Adipocyte (in vitro differentiated cells): ENCODE measurements around the gene GREM2.

Source experiments
- DNase-seq: peaks from one replicate; pipeline ENCODE4 v3.0.0-alpha.2; 2015; ENCODE audit warnings: low read depth
- H3K27me3 ChIP-seq: replicated peaks from 2 replicates; pipeline ENCODE4 v1.7.0; 2013; ENCODE audit warnings: mild to moderate bottlenecking, low read length, moderate library complexity; ENCODE audit not compliant: control insufficient read depth, insufficient read depth
- H3K36me3 ChIP-seq: 2 replicates; pipeline ENCODE4 v1.7.0; 2013; ENCODE audit warnings: low read length, mild to moderate bottlenecking, moderate library complexity; ENCODE audit not compliant: control insufficient read depth, insufficient read depth, severe bottlenecking
- H3K4me1 ChIP-seq: 2 replicates; pipeline ENCODE4 v1.7.0; 2013; ENCODE audit warnings: mild to moderate bottlenecking, low read length, moderate library complexity; ENCODE audit not compliant: control insufficient read depth, insufficient read depth
- H3K4me3 ChIP-seq: 2 replicates; pipeline ENCODE4 v1.7.0; 2013; ENCODE audit warnings: mild to moderate bottlenecking, low read length, moderate library complexity
- H3K9ac ChIP-seq: 2 replicates; pipeline ENCODE4 v1.7.0; 2013; ENCODE audit warnings: mild to moderate bottlenecking, low read length, moderate library complexity
- H3K9me3 ChIP-seq: 2 replicates; pipeline ENCODE4 v1.7.0; 2013; ENCODE audit warnings: mild to moderate bottlenecking, low read length, moderate library complexity; ENCODE audit not compliant: control insufficient read depth

Gene GREM2

DNA sequence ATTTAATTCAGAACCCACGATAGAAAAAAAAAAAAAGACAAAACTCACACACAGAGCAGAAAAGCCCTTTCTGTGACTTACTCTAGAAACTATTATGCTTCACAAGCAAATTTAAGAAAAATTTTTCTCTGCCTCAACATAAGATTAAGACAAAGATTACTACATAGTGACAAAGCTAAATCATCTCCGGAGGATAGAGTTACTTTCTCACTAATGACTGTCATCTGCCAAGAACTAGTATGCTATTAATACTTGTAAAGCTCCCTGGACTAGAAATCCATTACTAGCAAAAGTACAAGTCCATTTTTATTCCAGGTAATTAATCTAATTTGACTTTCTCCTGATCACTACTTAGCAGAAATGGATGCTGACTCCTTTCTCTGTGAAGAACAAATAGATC is 25.9 kb downstream of the GREM2 start:
- H3K4me3 ChIP-seq, result no peak overlapping the region
- H3K9ac ChIP-seq, result no peak overlapping the region
- no peaks in the 10 kb centered on the region for H3K27me3 ChIP-seq
- H3K9me3 ChIP-seq, result no peaks in the 10 kb centered on the region
- H3K36me3 ChIP-seq, result no peaks in the 10 kb centered on the region
- DNase-seq, result no peak
- H3K4me1 ChIP-seq, result peaks cover 17% of the 10 kb centered on the region

DNA sequence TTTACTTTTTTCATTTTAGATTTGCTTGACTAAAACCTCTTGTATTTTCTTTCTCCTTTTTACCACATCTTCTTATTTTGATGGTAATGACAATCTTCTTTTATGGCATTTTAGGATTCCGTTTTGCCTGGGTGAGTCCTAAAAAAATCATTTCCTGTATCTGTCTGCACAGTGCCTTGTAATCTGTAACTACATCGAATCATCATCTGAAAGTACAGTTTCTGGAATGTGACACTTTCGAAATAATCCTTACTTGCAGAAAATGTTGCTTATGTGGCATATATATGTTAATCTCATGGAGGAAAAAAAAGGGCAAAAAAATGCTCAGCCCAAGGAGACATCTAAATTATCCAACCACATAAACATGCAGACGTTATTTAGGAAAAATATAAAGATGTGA is 29.0 kb downstream of the GREM2 start:
- H3K27me3 ChIP-seq, result no peaks in the 10 kb centered on the region
- peak overlapping the region; percentile 29 for H3K9ac ChIP-seq
- peak overlapping the region; percentile 66 for H3K4me3 ChIP-seq
- no peaks in the 10 kb centered on the region for H3K36me3 ChIP-seq
- no peaks in the 10 kb centered on the region for H3K9me3 ChIP-seq
- DNase-seq, result peak; percentile 40
- H3K4me1 ChIP-seq, result peaks cover 17% of the 10 kb centered on the region

DNA sequence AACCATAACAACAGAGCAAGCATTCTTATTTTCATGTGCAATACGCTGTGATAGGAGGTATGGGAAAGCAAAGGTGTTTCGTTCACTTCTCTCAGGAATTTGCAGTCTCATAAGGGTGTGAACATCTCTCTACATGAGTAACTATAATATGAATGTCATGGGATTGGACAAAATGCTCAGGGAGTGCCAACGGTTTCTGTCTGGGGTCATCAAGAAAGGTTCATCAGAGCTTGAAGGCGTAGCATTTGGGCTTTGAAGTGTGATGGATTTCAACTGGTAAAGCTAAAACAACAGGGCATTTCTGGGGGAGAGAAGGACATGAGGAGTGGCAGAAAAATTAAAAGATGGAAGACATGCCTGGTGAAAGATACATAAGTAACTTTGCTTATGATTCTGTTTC is 32.4 kb downstream of the GREM2 start:
- DNase-seq, result no peak
- Histone ChIP-seq H3K4me1 (peaks cover 18% of the 10 kb centered on the region), H3K27me3 (no peaks in the 10 kb centered on the region), H3K4me3 (no peak overlapping the region), H3K9ac (no peak overlapping the region), H3K9me3 (no peaks in the 10 kb centered on the region), H3K36me3 (no peaks in the 10 kb centered on the region)

DNA sequence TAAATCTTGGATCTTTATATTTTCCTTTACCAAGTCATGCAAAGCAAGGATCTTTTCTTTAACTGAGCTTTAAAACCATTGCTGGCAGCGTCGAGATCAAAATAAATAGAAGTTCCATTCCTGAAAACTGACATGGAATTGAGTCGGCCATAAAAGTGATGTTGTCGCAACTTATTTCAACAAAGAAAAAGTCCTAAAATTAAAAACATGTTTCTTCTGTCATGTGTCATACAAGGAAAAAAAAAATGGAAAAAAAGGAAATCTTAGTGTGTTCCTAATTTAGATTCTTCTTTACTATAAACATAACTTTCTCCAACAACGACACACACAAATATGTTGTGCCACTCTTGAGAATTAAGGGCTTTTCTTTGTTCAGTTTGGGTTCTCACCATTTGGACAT is 34.9 kb downstream of the GREM2 start:
- DNase-seq, result peak; percentile 34
- no peaks in the 10 kb centered on the region for H3K9me3 ChIP-seq
- peaks cover 12% of the 10 kb centered on the region for H3K4me1 ChIP-seq
- no peaks in the 10 kb centered on the region for H3K36me3 ChIP-seq
- peak overlapping the region; percentile 89 for H3K9ac ChIP-seq
- peak overlapping the region; percentile 86 for H3K4me3 ChIP-seq
- no peaks in the 10 kb centered on the region for H3K27me3 ChIP-seq

DNA sequence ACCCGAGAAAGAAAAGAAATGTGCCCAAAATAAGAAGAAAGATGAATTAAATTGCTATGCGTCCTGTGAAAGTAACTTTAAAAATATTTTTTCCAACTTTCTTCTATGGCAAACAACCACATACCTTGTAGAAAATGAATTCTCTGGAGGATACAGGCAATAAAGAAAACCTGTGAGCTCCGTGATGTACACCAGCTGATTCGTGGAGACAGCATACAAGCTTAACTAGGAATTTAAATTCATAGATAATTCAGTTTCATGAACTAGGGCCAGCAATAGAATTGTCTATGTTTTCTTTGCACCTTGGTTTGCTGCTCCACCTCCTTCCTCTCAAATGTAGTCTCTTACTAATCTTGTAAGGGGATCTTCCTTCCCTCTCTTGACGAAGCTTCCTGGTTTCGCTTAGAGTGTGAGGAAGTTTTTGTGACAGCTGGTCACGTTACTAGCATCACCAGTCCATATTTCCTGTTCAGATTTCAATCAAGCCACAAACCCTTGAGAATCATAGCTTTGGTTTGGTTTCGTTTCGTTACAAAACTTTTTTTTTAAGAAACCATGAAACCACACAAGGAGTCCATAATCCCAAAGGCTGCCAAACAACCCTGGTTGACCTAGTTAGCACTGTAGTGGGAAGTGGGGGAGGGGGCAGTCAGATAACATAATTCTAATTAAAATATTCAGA is 35.8 kb downstream of the GREM2 start:
- peak overlapping the region; percentile 86 for H3K4me3 ChIP-seq
- no peaks in the 10 kb centered on the region for H3K9me3 ChIP-seq
- H3K4me1 ChIP-seq, result peaks cover 12% of the 10 kb centered on the region
- H3K27me3 ChIP-seq, result no peaks in the 10 kb centered on the region
- H3K36me3 ChIP-seq, result no peaks in the 10 kb centered on the region
- H3K9ac ChIP-seq, result peak overlapping the region; percentile 89
- DNase-seq, result peak; percentile 66

DNA sequence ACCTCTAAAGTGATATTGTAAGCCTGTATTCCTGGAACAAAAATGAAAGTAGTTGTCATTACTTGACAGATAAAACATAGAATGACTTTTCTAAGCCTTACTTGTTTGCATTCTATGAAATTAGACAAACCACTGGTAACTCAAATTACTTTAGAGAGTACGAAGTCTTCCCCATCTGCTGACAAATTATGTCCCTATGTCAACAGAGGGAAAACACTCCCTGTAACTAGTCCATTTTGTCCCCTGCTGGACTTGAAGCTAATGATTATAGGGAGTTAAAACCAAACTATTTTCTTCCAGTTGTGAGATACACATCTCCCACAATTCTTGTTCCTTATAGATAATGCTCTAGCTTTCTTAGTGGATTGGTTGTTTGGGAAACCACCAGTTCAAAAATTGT is 39.6 kb downstream of the GREM2 start:
- peaks cover 7% of the 10 kb centered on the region for H3K4me1 ChIP-seq
- no peaks in the 10 kb centered on the region for H3K9me3 ChIP-seq
- no peak for DNase-seq
- no peak overlapping the region for H3K4me3 ChIP-seq
- no peaks in the 10 kb centered on the region for H3K36me3 ChIP-seq
- no peaks in the 10 kb centered on the region for H3K27me3 ChIP-seq
- H3K9ac ChIP-seq, result no peak overlapping the region

DNA sequence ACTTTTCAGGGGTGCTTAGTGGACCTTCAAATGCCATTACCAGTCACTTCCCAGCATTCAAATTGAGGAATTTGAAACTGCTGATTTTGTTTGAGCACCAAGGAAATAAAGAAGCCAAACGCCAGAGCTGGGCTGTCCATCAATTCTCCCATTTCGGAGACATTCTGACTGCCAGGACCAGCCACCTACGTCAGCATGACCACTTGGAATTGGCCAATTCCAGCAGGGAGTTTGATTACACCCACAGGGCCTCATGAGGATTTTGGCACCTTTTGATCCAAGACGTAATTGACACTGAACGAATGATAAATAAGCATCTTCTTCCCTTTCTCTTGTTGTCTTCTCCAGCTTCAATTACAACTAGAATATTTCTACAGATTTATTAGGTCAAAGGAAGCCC is 40.2 kb downstream of the GREM2 start:
- no peaks in the 10 kb centered on the region for H3K27me3 ChIP-seq
- peaks cover 1% of the 10 kb centered on the region for H3K4me1 ChIP-seq
- H3K36me3 ChIP-seq, result no peaks in the 10 kb centered on the region
- no peak for DNase-seq
- H3K4me3 ChIP-seq, result no peak overlapping the region
- H3K9ac ChIP-seq, result no peak overlapping the region
- H3K9me3 ChIP-seq, result no peaks in the 10 kb centered on the region

DNA sequence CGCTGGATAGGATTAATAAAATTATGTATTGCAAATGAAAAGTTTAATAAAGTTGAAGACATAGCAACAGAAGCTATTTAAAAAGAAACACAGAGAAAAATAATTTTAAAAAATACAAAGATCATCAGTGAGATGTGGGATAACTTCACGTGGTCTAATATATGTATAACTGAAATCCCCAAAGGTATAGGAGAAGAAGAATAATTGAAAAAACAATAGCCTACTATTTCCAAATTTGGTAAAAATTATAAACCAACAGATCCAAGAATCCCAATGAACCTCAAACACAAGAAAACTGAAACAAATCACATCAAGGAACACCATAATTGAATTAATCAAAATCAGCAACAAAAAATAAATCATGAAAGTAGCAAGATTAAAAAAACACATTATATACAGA is 44.9 kb downstream of the GREM2 start:
- Histone ChIP-seq H3K4me1 (peaks cover 3% of the 10 kb centered on the region), H3K4me3 (no peak overlapping the region), H3K9ac (no peak overlapping the region), H3K27me3 (no peaks in the 10 kb centered on the region), H3K9me3 (no peaks in the 10 kb centered on the region), H3K36me3 (peaks cover 4% of the 10 kb centered on the region)
- DNase-seq, result no peak

DNA sequence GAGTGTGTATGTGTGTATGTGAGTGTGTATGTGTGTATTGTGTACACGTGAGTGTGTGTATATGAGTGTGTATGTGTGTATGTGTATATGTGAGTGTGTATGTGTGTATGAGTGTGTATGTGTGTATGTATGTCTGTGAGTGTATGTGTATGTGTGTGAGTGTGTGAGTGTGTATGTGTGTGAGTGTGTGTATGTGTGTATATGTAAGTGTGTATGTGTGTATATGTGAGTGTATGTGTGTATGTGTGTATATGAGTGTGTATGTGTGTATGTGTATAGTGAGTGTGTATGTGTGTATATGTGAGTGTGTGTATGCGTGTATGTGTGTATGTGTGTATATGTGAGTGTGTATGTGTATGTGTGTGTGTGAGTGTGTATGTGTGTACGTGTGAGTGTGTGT is 49.2 kb downstream of the GREM2 start:
- DNase-seq, result no peak
- no peak overlapping the region for H3K9ac ChIP-seq
- H3K4me3 ChIP-seq, result no peak overlapping the region
- peaks cover 4% of the 10 kb centered on the region for H3K36me3 ChIP-seq
- H3K27me3 ChIP-seq, result no peaks in the 10 kb centered on the region
- H3K4me1 ChIP-seq, result peaks cover 12% of the 10 kb centered on the region
- peaks cover 2% of the 10 kb centered on the region for H3K9me3 ChIP-seq

DNA sequence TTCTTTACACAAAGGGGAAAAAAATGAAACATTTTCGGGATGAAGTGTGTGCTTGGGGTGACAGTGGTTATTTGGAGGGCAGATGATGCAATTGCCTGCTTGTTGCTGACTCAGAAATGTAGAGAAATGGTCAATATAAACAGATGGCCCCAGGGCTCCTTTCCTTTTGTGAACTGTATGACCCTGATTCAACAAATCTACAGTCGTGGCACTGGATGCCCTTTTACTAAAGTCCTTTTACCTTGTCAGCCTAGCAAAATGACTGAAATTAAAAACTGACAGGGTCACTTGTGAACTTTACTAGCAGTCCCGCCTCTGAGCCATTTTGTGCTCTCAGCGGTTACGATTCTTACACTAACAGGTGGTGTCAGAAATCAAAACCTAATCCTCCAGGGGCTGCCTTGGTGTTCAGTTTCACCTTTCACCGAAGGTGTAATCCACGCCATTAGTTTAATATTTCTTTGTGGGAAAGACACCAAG is 49.8 kb downstream of the GREM2 start:
- Histone ChIP-seq H3K9ac (no peak overlapping the region), H3K4me3 (peak overlapping the region; percentile 32), H3K4me1 (peaks cover 12% of the 10 kb centered on the region), H3K9me3 (peaks cover 2% of the 10 kb centered on the region), H3K36me3 (peaks cover 4% of the 10 kb centered on the region), H3K27me3 (no peaks in the 10 kb centered on the region)
- DNase-seq, result peak; percentile 32

DNA sequence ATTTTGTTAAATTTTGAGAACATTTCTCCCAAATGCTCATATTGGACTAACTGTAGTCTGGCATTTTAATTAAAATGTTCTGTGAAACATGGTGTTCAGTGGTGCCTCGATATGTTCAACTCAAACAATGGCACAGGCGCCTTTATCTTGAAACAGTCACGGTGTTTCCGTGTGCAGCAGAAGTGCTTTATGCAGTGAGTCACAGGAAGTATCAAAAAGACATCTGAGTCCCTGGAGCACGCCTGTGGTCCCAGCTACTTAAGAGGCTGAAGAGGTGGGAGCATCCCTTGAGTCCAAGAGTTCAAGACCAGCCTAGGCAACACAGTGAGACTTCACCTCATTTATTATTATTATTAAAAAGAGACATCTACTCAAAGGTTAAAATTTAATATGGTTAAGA is 52.2 kb downstream of the GREM2 start:
- peaks cover 30% of the 10 kb centered on the region for H3K4me1 ChIP-seq
- no peak for DNase-seq
- no peaks in the 10 kb centered on the region for H3K27me3 ChIP-seq
- no peak overlapping the region for H3K4me3 ChIP-seq
- H3K9me3 ChIP-seq, result peaks cover 2% of the 10 kb centered on the region
- H3K36me3 ChIP-seq, result peaks cover 1% of the 10 kb centered on the region
- no peak overlapping the region for H3K9ac ChIP-seq

DNA sequence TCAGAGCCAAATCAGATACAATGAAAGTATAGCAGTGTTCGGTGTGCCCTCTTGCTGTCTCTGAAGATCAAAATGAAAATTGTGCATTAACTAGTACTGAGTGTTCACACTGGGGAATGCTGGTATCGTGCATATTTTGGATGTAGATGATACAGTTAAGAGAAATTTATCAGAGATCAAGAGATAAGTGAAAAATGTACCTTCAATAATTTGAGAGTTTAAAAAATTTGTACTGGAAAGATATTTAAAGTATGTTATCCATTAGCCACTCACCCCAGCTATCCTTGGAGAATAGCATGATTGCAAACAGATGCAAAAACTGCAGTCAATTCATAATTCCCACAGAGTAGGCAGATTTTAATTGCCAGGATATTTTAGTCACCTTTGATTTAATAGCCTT is 56.4 kb downstream of the GREM2 start:
- DNase-seq, result peak; percentile 52

More for the DNA sequence above, 56.4 kb downstream of the GREM2 start:
- Histone ChIP-seq H3K9ac (peak overlapping the region; percentile 72), H3K36me3 (no peaks in the 10 kb centered on the region), H3K4me1 (peaks cover 41% of the 10 kb centered on the region), H3K27me3 (no peaks in the 10 kb centered on the region), H3K4me3 (peak overlapping the region; percentile 30), H3K9me3 (peaks cover 2% of the 10 kb centered on the region)
